IPS-18a (cell line): ENCODE data around the gene OR10G7.
"Not testable (repeated sequence)": the region's sequence is repeated elsewhere in the genome, so short reads cannot be mapped to it uniquely, and the experiment has no call there.

Source experiments
- H3K27ac ChIP-seq: one replicate; pipeline ENCODE4 v1.5.1; 2013; ENCODE audit warnings: low read length
- H3K27me3 ChIP-seq: one replicate; pipeline ENCODE4 v1.6.1; 2013; ENCODE audit warnings: mild to moderate bottlenecking, low read length; ENCODE audit not compliant: control insufficient read depth, insufficient read depth
- H3K36me3 ChIP-seq: one replicate; pipeline ENCODE4 v1.6.1; 2013; ENCODE audit warnings: low read depth, low read length; ENCODE audit not compliant: control insufficient read depth
- H3K4me1 ChIP-seq: one replicate; pipeline ENCODE4 v1.6.1; 2013; ENCODE audit warnings: low read depth, low read length; ENCODE audit not compliant: control insufficient read depth
- H3K4me3 ChIP-seq: one replicate; pipeline ENCODE4 v1.5.1; 2013; ENCODE audit warnings: low read length
- H3K9ac ChIP-seq: one replicate; pipeline ENCODE4 v1.6.1; 2013; ENCODE audit warnings: mild to moderate bottlenecking, low read length, moderate library complexity
- H3K9me3 ChIP-seq: one replicate; pipeline ENCODE4 v1.6.1; 2013; ENCODE audit warnings: low read depth, low read length; ENCODE audit not compliant: control insufficient read depth

The OR10G7 gene

DNA sequence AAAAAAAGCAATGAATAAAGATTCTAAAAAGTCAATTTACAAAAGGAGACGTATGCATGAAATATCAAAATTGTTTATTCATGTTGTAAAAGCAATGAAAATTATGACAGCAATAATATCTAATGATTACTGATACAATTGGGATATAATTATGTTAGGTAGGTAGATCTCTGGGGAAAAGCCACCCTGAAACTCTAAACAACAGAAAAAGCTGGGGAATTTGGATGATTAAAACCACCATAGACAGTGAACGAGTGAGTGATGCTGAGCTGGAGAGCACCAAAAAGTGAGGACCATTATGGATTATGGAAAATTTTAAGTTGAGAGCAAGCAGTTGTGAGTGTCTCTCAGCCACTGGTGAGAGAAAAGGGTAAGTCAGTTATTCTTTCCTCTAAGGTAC is 14.6 kb downstream of the OR10G7 start, which contains the start of gene OR10G8:
Gene OR10G8 (plus strand): TSS at position 301 of the 400 bp plus-strand sequence. CDS start 2,825 bp downstream, outside the sequence.
- H3K36me3 ChIP-seq: no peaks in the 10 kb centered on the region
- no peaks in the 10 kb centered on the region for H3K27me3 ChIP-seq
- no peak within 1 kb of the TSS for H3K9ac ChIP-seq
- H3K4me1 ChIP-seq: no peaks in the 10 kb centered on the region
- H3K4me3 ChIP-seq: no peak within 1 kb of the TSS
- H3K27ac ChIP-seq: no peak within 1 kb of the TSS
- H3K9me3 ChIP-seq: no peaks in the 10 kb centered on the region

DNA sequence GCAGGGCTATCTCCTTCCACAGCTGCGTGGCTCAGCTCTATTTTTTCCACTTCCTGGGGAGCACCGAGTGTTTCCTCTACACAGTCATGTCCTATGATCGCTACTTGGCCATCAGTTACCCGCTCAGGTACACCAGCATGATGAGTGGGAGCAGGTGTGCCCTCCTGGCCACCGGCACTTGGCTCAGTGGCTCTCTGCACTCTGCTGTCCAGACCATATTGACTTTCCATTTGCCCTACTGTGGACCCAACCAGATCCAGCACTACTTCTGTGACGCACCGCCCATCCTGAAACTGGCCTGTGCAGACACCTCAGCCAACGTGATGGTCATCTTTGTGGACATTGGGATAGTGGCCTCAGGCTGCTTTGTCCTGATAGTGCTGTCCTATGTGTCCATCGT is 25.3 kb downstream of the OR10G7 start:
- not testable (repeated sequence) for H3K27me3 ChIP-seq, H3K4me3 ChIP-seq, H3K27ac ChIP-seq, H3K9ac ChIP-seq, H3K9me3 ChIP-seq, H3K36me3 ChIP-seq, H3K4me1 ChIP-seq

DNA sequence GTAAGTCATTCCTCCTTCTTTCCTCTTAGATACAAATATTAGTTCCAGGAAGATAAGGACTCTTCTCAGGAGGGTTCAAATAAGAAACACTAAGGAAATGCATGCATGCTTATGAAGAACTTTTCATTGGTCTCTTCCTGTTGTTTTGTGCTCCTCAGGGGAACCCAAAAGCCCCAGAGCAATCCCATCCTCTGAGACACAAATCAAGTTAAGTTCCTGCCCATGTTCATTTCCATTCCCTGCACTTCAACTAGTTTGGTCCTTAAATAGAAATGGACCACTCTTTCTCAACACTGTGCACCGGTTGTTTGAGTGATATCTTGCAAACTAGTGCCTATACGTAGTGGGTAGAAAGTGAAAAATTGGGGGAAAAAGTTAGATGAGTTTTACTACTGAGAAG is 28.4 kb downstream of the OR10G7 start, which contains the start of gene OR10G4:
Gene OR10G4 (plus strand): TSS at position 301 of the 400 bp plus-strand sequence. CDS start 2,578 bp downstream, outside the sequence.
- H3K27ac ChIP-seq: no peak within 1 kb of the TSS
- no peaks in the 10 kb centered on the region for H3K9me3 ChIP-seq
- no peaks in the 10 kb centered on the region for H3K27me3 ChIP-seq
- H3K9ac ChIP-seq: no peak within 1 kb of the TSS
- no peak within 1 kb of the TSS for H3K4me3 ChIP-seq
- no peaks in the 10 kb centered on the region for H3K4me1 ChIP-seq
- H3K36me3 ChIP-seq: no peaks in the 10 kb centered on the region

DNA sequence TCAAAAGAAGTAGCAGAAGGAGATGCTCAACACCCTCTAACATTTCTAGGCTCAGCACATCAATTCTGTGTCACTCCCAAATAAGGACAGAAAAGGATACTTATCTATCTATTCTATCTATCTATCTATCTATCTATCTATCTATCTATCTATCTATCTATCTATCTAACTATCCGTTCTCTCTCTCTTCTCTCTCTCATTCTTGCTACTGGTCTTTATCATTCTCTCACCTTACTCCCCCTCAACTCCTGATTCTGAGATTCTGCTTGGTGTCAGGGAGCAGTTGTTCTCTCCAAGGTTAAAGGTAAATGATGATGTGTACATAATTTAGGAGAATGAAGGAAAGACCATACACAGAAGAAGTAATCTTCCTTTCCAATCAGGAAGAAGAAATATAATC is 46.0 kb downstream of the OR10G7 start, which contains the start of gene OR10G6:
Gene OR10G6 (minus strand): TSS at position 43 of the 400 bp plus-strand sequence. CDS start 0 bp downstream, at position 43.
- H3K4me1 ChIP-seq: no peaks in the 10 kb centered on the region
- H3K27ac ChIP-seq: no peak within 1 kb of the TSS
- no peak within 1 kb of the TSS for H3K9ac ChIP-seq
- no peaks in the 10 kb centered on the region for H3K36me3 ChIP-seq
- H3K9me3 ChIP-seq: no peaks in the 10 kb centered on the region
- no peaks in the 10 kb centered on the region for H3K27me3 ChIP-seq
- H3K4me3 ChIP-seq: no peak within 1 kb of the TSS
